GM11168 (cell line): ENCODE results near the gene IPMK.
"Not testable (repeated sequence)": the region's sequence is repeated elsewhere in the genome, so short reads cannot be mapped to it uniquely, and the experiment has no call there.

ENCODE experiments used
- in situ Hi-C: fragments of 300-500 bp; cut with MboI; formaldehyde crosslinking; loops from one replicate; pipeline ENCODE4 v1.12.0; 2022; ENCODE audit warnings: low sequenced_read_pairs; ENCODE audit not compliant: unreplicated experiment

IPMK gene

DNA sequence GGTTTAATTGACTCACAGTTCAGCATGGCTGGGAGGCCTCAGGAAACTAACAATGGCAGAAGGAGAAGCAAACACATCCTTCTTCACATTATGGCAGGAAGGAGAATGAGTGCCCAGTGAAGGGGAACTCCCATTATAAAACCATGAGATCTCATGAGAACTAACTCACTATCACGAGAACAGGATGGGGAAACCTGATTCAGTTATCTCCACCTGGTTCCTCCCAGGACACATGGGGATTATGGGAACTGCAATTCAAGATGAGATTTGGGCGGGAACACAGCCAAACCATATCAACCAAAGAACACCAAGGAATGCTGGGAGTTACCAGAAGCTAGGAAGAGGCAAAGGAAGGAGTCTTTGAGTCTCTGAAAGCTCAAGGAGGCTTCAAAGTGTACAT is 94.3 kb downstream of the IPMK start:
- in situ Hi-C loops = no loop called here

DNA sequence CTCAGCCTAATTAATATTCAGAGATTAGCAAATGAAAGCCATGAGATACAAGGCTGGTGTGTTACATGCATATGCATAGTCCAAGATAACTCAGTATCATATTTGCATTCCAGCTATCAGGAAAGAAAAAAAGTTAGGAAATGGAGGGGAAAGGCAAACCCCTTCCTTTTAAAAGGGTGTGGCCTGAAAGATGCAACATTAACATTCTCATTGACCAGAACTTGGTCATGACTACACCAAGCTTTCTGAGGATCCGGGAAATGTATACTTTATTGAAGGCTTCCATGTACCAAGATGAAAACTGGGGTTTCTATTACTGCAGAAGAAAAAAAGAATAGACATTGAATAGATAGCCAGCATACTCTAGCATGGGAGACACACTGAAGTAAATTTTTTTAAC is 96.5 kb downstream of the IPMK start:
- in situ Hi-C loops = no loop called here

DNA sequence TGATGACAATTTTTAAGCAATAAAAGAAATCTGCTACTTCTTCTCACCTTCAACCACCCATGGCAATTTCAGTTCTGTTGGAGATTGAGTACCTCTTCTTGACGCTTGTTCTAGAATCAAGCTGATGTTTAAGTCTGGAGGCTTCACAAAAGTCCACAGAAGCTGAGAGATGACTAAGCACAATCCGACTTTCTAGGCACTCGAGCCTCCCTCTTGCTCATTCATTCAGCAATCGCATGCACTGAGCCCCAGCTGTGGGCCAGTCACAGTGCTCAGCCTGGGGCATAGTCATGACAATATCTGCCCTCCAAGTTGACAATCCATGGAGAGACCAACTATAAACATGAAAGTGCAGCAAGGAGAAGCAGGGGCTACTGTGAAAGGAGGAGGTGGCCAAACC is 103.2 kb downstream of the IPMK start:
- in situ Hi-C loops = no loop called here

DNA sequence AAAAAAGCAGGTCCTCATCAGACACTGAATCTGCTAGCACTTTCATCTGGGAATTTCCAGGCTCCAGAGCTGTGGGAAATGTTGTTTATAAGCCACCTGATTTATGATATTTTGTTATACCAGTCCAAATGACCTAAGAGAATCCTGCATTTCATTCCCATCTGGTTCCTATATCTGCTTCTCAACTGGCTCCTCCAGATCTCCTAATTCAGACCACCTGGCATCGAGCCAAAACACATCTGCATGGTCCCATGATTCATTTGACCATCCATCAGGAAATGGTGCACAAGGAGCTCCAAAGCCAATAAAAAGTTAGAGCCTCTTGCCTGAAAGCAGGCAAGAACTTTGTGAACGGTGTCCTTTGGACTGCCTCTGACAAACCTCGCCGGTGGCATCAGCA is 108.9 kb downstream of the IPMK start:
- in situ Hi-C loops = no loop called here

DNA sequence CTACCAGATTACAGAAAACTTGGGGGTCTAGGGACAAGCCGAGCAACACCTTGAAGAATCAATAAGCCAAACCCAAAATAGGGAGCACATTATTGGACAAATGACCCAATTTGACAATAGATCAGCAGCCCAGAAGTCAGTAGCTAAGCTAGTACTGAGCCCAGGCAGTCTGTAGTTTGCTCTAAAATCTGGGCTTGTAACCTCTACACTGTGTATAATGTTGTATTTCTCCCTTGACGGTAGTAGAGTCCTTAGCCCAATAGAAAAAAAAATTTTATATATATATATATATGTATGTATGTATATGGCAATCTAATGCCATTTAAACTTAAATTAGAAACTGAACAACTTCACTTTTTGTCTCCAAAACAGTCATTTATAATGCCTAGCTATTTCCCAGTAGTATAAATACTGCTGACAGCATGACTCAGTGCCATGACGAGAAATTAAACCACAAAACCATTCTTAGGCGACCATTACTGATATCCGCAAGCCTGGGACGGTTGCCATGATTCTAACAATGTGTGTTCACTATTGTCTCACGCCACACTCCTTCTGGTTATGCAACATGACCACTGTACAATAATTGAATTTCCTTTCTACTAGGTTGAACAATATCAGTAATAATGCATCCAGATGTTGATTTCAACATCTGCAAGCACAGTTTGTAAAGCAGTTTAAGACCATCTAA is 110.5 kb downstream of the IPMK start:
- in situ Hi-C loops = no loop called here

DNA sequence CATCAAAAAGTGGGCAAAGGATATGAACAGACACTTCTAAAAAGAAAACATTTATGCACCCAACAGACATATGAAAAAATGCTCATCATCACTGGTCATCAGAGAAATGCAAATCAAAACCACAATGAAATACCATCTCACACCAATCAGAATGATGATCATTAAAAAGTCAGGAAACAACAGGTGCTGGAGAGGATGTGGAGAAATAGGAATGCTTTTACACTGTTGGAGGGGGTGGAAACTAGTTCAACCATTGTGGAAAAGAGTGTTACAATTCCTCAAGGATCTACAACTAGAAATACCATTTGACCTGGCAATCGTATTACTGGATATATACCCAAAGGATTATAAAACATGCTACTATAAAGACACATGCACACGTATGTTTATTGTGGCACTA is 111.8 kb downstream of the IPMK start:
- in situ Hi-C loops = not testable (repeated sequence)

DNA sequence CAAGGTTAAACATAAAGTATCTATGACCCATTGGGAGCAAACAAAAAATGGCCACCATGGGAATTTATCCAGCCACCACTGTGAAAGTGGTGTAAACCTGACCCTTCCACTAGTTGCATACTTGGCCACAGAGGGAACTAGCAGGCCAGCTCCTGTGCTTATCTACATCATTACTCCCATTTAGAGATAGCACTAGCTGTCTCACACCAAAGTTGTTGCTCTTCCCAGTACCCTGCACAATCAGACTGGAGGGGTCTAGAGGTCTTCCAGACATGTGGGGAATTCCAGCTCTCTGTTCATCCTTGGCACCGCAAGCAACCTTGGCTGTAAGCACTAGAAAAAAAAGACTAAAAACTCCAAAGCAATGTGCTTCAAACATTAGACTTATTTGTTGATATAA is 113.9 kb downstream of the IPMK start:
- in situ Hi-C loops = no loop called here

DNA sequence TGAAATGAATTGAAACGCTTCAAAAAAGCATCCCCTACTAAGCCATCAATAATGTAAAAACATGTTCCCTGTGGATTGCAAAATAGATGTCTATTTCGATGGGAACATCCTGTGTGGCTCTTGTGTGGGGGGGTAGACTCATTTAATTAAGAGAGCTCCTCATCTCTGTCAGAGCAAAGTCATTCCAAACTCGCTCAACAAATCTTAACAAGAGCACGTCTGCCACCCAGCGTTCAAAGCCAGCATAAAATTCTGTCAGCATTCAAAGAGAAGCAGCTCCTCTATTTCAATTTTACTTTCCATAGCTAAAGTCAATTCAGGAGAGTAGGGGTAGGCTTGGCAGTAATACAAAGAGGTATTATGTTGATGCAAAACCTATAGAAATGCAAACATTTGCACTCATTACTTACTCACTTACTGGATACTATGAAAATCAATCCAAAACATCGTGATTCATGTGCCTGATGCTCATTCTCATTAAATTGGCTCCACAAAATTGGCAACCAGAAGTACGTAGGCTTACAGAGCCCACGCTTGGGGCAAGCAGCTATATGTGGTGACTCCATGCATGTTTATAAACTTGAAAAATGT is 114.9 kb downstream of the IPMK start:
- in situ Hi-C loops = no loop called here

DNA sequence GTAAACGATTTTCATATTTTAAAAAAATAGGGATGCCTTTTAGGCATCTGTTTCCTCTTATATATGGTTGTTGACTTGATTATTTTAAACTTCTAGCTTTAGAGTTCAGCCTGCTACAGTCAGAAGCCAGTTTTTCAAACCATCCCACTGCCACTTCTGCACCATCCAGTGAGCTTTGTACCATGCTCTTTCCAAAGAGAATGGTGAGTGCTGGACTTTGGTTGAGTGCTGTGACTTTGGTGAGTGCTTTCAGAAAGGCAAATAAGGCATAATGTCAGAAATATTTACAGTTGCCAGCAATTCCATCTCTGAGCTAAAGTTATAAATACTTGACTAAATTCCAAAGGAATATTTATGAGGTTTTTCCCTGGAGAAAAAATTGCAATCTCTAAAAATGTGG is 117.4 kb downstream of the IPMK start:
- in situ Hi-C loops = no loop called here

DNA sequence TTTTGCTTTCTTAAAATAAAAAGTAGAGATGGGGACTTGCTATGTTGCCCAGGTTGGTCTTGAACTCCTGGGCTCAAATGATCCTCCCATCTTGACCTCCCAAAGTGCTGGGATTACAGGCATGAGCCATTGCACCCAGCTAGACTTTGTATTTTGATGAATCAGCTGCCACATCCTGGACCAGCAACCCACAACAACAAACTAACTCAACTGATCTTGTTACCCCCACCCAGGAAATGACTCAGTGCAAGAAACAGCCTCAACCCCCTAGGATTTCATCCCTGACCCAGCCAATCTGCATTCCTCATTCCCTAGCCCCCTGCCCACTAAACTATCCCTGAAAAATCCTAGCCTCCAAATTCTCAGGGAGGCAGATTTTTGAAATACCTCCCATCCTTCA is 123.8 kb downstream of the IPMK start:
- in situ Hi-C loops = no loop called here
